ENCODE results near the gene NEO1. TPM values are rescaled to one million over a fixed set of nuclear protein-coding genes. Genes with fewer than 3 reads are reported as not detected.

The NEO1 gene
- total RNA-seq, 1 donor from 2014 or later: 30.3 TPM

DNA sequence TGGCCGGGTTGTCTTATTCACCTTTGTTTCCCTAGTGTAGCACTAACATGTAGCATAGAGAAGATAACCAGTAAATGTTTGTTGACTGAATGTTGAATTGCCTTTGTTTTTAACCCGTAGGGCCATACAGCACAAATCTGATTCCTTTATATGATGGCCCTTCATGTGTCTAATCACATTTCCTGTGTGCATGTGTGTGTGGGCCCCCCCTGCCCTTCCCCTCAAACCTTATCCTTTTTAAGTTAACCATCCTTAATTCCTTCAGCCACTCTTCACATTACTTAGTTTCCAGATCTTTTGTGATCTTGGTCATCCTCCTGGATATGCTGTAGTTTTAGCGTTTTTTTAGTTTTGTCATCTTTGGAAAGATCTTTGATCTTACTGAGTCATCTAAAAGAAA lies 4.2 kb downstream of the NEO1 start:
- DNase-seq (ENCODE audit: low read depth): no peak
- Mint-ChIP-seq H3K27ac (ENCODE audit: unreplicated experiment) (no peak overlapping the region), H3K9me3 (ENCODE audit: unreplicated experiment) (no peaks in the 10 kb centered on the region), H3K36me3 (ENCODE audit: low read depth, unreplicated experiment) (no peaks in the 10 kb centered on the region), H3K27me3 (ENCODE audit: low read depth, unreplicated experiment) (no peaks in the 10 kb centered on the region), H3K4me3 (ENCODE audit: unreplicated experiment) (no peak overlapping the region), H3K4me1 (ENCODE audit: low read depth, unreplicated experiment) (no peaks in the 10 kb centered on the region)
- Histone ChIP-seq H3K9me3 (ENCODE audit: insufficient read depth, low read depth, low read length) (no peaks in the 10 kb centered on the region), H3K27ac (ENCODE audit: low read depth, low read length) (no peak overlapping the region), H3K9ac (ENCODE audit: low read length) (no peak overlapping the region), H3K4me2 (ENCODE audit: low read length) (no peak overlapping the region), H3K4me3 (ENCODE audit: insufficient read depth, low read depth, low read length) (no peak overlapping the region), H2AFZ (ENCODE audit: low read depth, low read length) (no peak overlapping the region), H4K20me1 (ENCODE audit: insufficient read depth, low read length) (peaks cover 22% of the 10 kb centered on the region), H3K36me3 (ENCODE audit: insufficient read depth, low read length) (no peaks in the 10 kb centered on the region), H3K4me1 (ENCODE audit: insufficient read depth, low read length) (peaks cover 5% of the 10 kb centered on the region), H3K79me2 (ENCODE audit: insufficient read depth, low read length) (peaks cover 2% of the 10 kb centered on the region), H3K27me3 (ENCODE audit: insufficient read depth, low read length) (peaks cover 5% of the 10 kb centered on the region)
- TF ChIP-seq EZH2 (IDR thresholded peaks at IDR 0.05; ENCODE audit: insufficient read depth, low read length): no peak
- TF ChIP-seq, protein P1, sequence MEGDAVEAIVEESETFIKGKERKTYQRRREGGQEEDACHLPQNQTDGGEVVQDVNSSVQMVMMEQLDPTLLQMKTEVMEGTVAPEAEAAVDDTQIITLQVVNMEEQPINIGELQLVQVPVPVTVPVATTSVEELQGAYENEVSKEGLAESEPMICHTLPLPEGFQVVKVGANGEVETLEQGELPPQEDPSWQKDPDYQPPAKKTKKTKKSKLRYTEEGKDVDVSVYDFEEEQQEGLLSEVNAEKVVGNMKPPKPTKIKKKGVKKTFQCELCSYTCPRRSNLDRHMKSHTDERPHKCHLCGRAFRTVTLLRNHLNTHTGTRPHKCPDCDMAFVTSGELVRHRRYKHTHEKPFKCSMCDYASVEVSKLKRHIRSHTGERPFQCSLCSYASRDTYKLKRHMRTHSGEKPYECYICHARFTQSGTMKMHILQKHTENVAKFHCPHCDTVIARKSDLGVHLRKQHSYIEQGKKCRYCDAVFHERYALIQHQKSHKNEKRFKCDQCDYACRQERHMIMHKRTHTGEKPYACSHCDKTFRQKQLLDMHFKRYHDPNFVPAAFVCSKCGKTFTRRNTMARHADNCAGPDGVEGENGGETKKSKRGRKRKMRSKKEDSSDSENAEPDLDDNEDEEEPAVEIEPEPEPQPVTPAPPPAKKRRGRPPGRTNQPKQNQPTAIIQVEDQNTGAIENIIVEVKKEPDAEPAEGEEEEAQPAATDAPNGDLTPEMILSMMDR (IDR thresholded peaks at IDR 0.05; ENCODE audit: insufficient read depth, low read depth, low read length): no peak
- no peak for FAIRE-seq

DNA sequence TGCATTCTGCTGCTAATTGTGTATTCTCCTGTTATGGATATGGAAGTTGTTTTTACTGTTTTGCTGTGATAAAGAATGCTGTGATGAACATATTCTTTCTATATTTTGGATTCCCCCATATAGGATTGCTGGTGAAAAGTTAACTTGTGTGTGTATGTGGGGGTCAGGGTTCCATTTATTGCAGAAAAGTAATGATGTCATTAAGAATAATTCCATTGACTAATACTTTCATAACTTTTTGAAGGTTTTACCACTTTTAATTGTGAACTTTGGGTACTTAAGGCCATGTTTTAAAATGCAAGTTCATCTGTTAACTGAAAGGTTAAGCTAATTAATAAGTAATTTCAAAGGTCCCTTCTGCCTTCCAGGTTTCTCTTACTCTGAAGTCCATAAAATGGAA lies 6.2 kb downstream of the NEO1 start:
- Histone ChIP-seq H3K4me3 (ENCODE audit: insufficient read depth, low read depth, low read length) (no peak overlapping the region), H3K9me3 (ENCODE audit: insufficient read depth, low read depth, low read length) (no peaks in the 10 kb centered on the region), H3K79me2 (ENCODE audit: insufficient read depth, low read length) (peaks cover 2% of the 10 kb centered on the region), H3K27me3 (ENCODE audit: insufficient read depth, low read length) (peaks cover 5% of the 10 kb centered on the region), H3K4me1 (ENCODE audit: insufficient read depth, low read length) (peaks cover 1% of the 10 kb centered on the region), H3K36me3 (ENCODE audit: insufficient read depth, low read length) (no peaks in the 10 kb centered on the region), H4K20me1 (ENCODE audit: insufficient read depth, low read length) (peaks cover 22% of the 10 kb centered on the region), H3K4me2 (ENCODE audit: low read length) (no peak overlapping the region), H3K9ac (ENCODE audit: low read length) (no peak overlapping the region), H3K27ac (ENCODE audit: low read depth, low read length) (no peak overlapping the region), H2AFZ (ENCODE audit: low read depth, low read length) (no peak overlapping the region)
- no peak for TF ChIP-seq EZH2 (IDR thresholded peaks at IDR 0.05; ENCODE audit: insufficient read depth, low read length)
- TF ChIP-seq, protein P1 (IDR thresholded peaks at IDR 0.05; ENCODE audit: insufficient read depth, low read depth, low read length): no peak
- no peaks in the 10 kb centered on the region for H3K4me1 Mint-ChIP-seq (ENCODE audit: low read depth, unreplicated experiment)
- H3K27me3 Mint-ChIP-seq (ENCODE audit: low read depth, unreplicated experiment): no peaks in the 10 kb centered on the region
- no peak overlapping the region for H3K4me3 Mint-ChIP-seq (ENCODE audit: unreplicated experiment)
- FAIRE-seq: no peak
- DNase-seq (ENCODE audit: low read depth): no peak
- H3K9me3 Mint-ChIP-seq (ENCODE audit: unreplicated experiment): no peaks in the 10 kb centered on the region
- no peaks in the 10 kb centered on the region for H3K36me3 Mint-ChIP-seq (ENCODE audit: low read depth, unreplicated experiment)
- H3K27ac Mint-ChIP-seq (ENCODE audit: unreplicated experiment): no peak overlapping the region

DNA sequence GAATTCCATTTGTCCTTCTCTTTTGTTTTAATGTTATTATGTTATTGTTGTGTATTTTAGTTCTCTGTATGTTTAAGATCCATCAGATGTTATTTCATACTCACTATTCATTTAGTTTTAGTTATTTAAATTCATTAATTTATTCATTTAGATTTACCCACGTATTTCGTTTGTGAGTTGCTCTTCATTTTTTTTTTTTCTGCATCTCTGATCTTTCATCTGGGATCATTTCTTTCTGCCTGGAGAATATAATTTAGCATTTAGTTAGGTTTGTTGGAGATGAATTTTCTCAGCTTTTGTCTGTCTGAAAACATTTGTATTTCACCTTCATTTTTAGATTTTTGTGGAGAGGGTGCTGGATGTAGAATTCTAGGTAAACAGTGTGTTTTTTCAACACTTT lies 12.9 kb downstream of the NEO1 start:
- no peak for FAIRE-seq
- no peaks in the 10 kb centered on the region for H4K20me1 ChIP-seq (ENCODE audit: insufficient read depth, low read length)
- no peak overlapping the region for H3K27ac ChIP-seq (ENCODE audit: low read depth, low read length)
- no peak overlapping the region for H2AFZ ChIP-seq (ENCODE audit: low read depth, low read length)
- Mint-ChIP-seq H3K4me3 (ENCODE audit: unreplicated experiment) (no peak overlapping the region), H3K27ac (ENCODE audit: unreplicated experiment) (no peak overlapping the region), H3K27me3 (ENCODE audit: low read depth, unreplicated experiment) (no peaks in the 10 kb centered on the region), H3K9me3 (ENCODE audit: unreplicated experiment) (no peaks in the 10 kb centered on the region), H3K4me1 (ENCODE audit: low read depth, unreplicated experiment) (no peaks in the 10 kb centered on the region), H3K36me3 (ENCODE audit: low read depth, unreplicated experiment) (no peaks in the 10 kb centered on the region)
- peaks cover 2% of the 10 kb centered on the region for H3K79me2 ChIP-seq (ENCODE audit: insufficient read depth, low read length)
- H3K4me3 ChIP-seq (ENCODE audit: insufficient read depth, low read depth, low read length): no peak overlapping the region
- H3K9ac ChIP-seq (ENCODE audit: low read length): no peak overlapping the region
- no peaks in the 10 kb centered on the region for H3K36me3 ChIP-seq (ENCODE audit: insufficient read depth, low read length)
- H3K27me3 ChIP-seq (ENCODE audit: insufficient read depth, low read length): no peaks in the 10 kb centered on the region
- H3K4me1 ChIP-seq (ENCODE audit: insufficient read depth, low read length): no peaks in the 10 kb centered on the region
- no peaks in the 10 kb centered on the region for H3K9me3 ChIP-seq (ENCODE audit: insufficient read depth, low read depth, low read length)
- TF ChIP-seq EZH2 (IDR thresholded peaks at IDR 0.05; ENCODE audit: insufficient read depth, low read length): no peak
- TF ChIP-seq, protein P1 (IDR thresholded peaks at IDR 0.05; ENCODE audit: insufficient read depth, low read depth, low read length): no peak
- H3K4me2 ChIP-seq (ENCODE audit: low read length): no peak overlapping the region
- DNase-seq (ENCODE audit: low read depth): no peak
